ENCODE data around the gene BMP7.
"Not testable (repeated sequence)": the region's sequence is repeated elsewhere in the genome, so short reads cannot be mapped to it uniquely, and the experiment has no call there.

BMP7 gene

GRCh38 chr20:57166568-57167291 is 99.7 kb downstream of the BMP7 start:
- no peak for DNase-seq (ENCODE audit: low read depth)

- DNase-seq (ENCODE audit: low read depth), result no peak
These were observed 100.9 kb downstream of the BMP7 start for GRCh38 chr20:57165427-57166004.

- DNase-seq (ENCODE audit: low read depth), result no peak
These were observed 101.6 kb downstream of the BMP7 start for GRCh38 chr20:57164872-57165271.

- no peak for DNase-seq (ENCODE audit: low read depth)
These were observed 103.4 kb downstream of the BMP7 start for GRCh38 chr20:57163041-57163440.

GRCh38 chr20:57162362-57162652 is 104.1 kb downstream of the BMP7 start:
- DNase-seq (ENCODE audit: low read depth), result no peak

- no peak for DNase-seq (ENCODE audit: low read depth)
These were observed 104.7 kb downstream of the BMP7 start for GRCh38 chr20:57161478-57162361.

GRCh38 chr20:57160985-57161384 is 105.5 kb downstream of the BMP7 start:
- no peak for DNase-seq (ENCODE audit: low read depth)

- DNase-seq (ENCODE audit: low read depth), result no peak
These were observed 106.4 kb downstream of the BMP7 start for GRCh38 chr20:57159945-57160610.

GRCh38 chr20:57159193-57159851 is 107.1 kb downstream of the BMP7 start:
- DNase-seq (ENCODE audit: low read depth), result no peak

GRCh38 chr20:57158474-57158873 is 108.0 kb downstream of the BMP7 start:
- no peak for DNase-seq (ENCODE audit: low read depth)

- DNase-seq (ENCODE audit: low read depth), result not testable (repeated sequence)
These were observed 108.7 kb downstream of the BMP7 start for GRCh38 chr20:57157787-57158186.

- DNase-seq (ENCODE audit: low read depth), result no peak
These were observed 109.2 kb downstream of the BMP7 start for GRCh38 chr20:57157106-57157691.

GRCh38 chr20:57156011-57156729 is 110.3 kb downstream of the BMP7 start:
- no peak for DNase-seq (ENCODE audit: low read depth)

- DNase-seq (ENCODE audit: low read depth), result no peak
These were observed 111.0 kb downstream of the BMP7 start for GRCh38 chr20:57155415-57155814.

GRCh38 chr20:57153238-57153905 is 113.1 kb downstream of the BMP7 start:
- no peak for DNase-seq (ENCODE audit: low read depth)

- no peak for DNase-seq (ENCODE audit: low read depth)
These were observed 113.9 kb downstream of the BMP7 start for GRCh38 chr20:57152557-57152956.

GRCh38 chr20:57150559-57150958 is 115.9 kb downstream of the BMP7 start:
- DNase-seq (ENCODE audit: low read depth), result no peak

GRCh38 chr20:57148263-57148662 is 118.2 kb downstream of the BMP7 start:
- no peak for DNase-seq (ENCODE audit: low read depth)

- no peak for DNase-seq (ENCODE audit: low read depth)
These were observed 119.3 kb downstream of the BMP7 start for GRCh38 chr20:57147185-57147584.

GRCh38 chr20:57146155-57146554 is 120.3 kb downstream of the BMP7 start:
- DNase-seq (ENCODE audit: low read depth), result no peak
